ENCODE results near the gene BATF. TPM values are rescaled to one million over a fixed set of nuclear protein-coding genes. Genes with fewer than 3 reads are reported as not detected.
A peak's percentile ranks its signal among the peaks of the same experiment; 100 is the strongest.

BATF gene
- total RNA-seq, 2 experiments from 2014 or later = 41.3 to 41.6 TPM

DNA sequence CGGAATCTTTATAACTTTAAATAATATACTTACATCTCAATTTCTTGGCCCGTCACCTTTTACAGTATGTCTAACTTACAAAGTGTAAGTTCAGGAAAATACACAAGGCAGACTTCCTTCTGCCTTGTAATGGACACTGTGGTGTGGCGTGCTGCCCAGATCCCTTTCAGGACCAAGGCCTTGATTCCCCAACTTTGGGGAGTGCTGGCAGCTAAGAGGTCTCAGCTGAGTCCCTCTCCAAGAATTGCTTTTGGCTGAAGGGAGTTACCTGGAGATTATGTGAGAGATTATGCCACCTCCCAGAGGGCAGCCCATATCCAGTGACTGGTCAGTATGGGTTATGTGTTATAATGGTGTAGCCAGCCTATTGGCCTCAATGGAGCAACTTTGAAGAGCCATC lies 21.2 kb upstream of the BATF start:
- no peak overlapping the region for H3K27ac Mint-ChIP-seq
- CTCF ChIA-PET = interaction anchor here (2.3 to 2.4 kb wide), 2 partner anchors 13 kb away, joined by 8 to 15 read pairs; no protein-coding TSS in a partner anchor

GRCh38 chr14:75504411-75504810 lies 17.9 kb upstream of the BATF start:
- Mint-ChIP-seq H3K9me3 (ENCODE audit: insufficient read depth) (peaks cover 27% of the 10 kb centered on the region), H3K36me3 (ENCODE audit: low read depth) (no peaks in the 10 kb centered on the region), H3K27ac (no peak overlapping the region), H3K4me3 (no peak overlapping the region), H3K27me3 (ENCODE audit: low read depth) (no peaks in the 10 kb centered on the region), H3K4me1 (ENCODE audit: low read depth) (peaks cover 3% of the 10 kb centered on the region)
- ChIA-PET POLR2A (no interaction called here), CTCF (no interaction called here)
- DNase-seq (peak; percentile 2), ATAC-seq (no peak)

More for the DNA sequence above, 21.2 kb upstream of the BATF start:
- POLR2A ChIA-PET = no interaction called here
- H3K27me3 Mint-ChIP-seq (ENCODE audit: low read depth) = no peaks in the 10 kb centered on the region
- no peaks in the 10 kb centered on the region for H3K36me3 Mint-ChIP-seq (ENCODE audit: low read depth)
- ATAC-seq (no peak), DNase-seq (peak; percentile 18)
- peaks cover 32% of the 10 kb centered on the region for H3K4me1 Mint-ChIP-seq (ENCODE audit: low read depth)
- H3K4me3 Mint-ChIP-seq = no peak overlapping the region
- H3K9me3 Mint-ChIP-seq (ENCODE audit: insufficient read depth) = peaks cover 7% of the 10 kb centered on the region

GRCh38 chr14:75506930-75507329 lies 15.3 kb upstream of the BATF start:
- no peak overlapping the region for H3K4me3 Mint-ChIP-seq
- peaks cover 49% of the 10 kb centered on the region for H3K9me3 Mint-ChIP-seq (ENCODE audit: insufficient read depth)
- H3K4me1 Mint-ChIP-seq (ENCODE audit: low read depth) = no peaks in the 10 kb centered on the region
- DNase-seq (no peak), ATAC-seq (no peak)
- ChIA-PET POLR2A (no interaction called here), CTCF (interaction anchor here (0.8 to 3.6 kb wide), 6 partner anchors 8 to 71 kb away, joined by 3 to 10 read pairs (median 4); no protein-coding TSS in a partner anchor)
- H3K27me3 Mint-ChIP-seq (ENCODE audit: low read depth) = no peaks in the 10 kb centered on the region
- H3K36me3 Mint-ChIP-seq (ENCODE audit: low read depth) = peaks cover 9% of the 10 kb centered on the region
- no peak overlapping the region for H3K27ac Mint-ChIP-seq

GRCh38 chr14:75510547-75510946 lies 11.7 kb upstream of the BATF start:
- Mint-ChIP-seq H3K4me3 (no peak overlapping the region), H3K27ac (no peak overlapping the region), H3K27me3 (ENCODE audit: low read depth) (no peaks in the 10 kb centered on the region), H3K4me1 (ENCODE audit: low read depth) (peaks cover 19% of the 10 kb centered on the region), H3K9me3 (ENCODE audit: insufficient read depth) (peaks cover 45% of the 10 kb centered on the region), H3K36me3 (ENCODE audit: low read depth) (peaks cover 13% of the 10 kb centered on the region)
- CTCF ChIA-PET = no interaction called here
- no peak for ATAC-seq
- POLR2A ChIA-PET = no interaction called here
- DNase-seq = no peak

GRCh38 chr14:75511201-75511600 lies 11.1 kb upstream of the BATF start:
- Mint-ChIP-seq H3K36me3 (ENCODE audit: low read depth) (peaks cover 13% of the 10 kb centered on the region), H3K4me3 (no peak overlapping the region), H3K27me3 (ENCODE audit: low read depth) (no peaks in the 10 kb centered on the region), H3K4me1 (ENCODE audit: low read depth) (peaks cover 26% of the 10 kb centered on the region), H3K9me3 (ENCODE audit: insufficient read depth) (peaks cover 41% of the 10 kb centered on the region), H3K27ac (no peak overlapping the region)
- POLR2A ChIA-PET = no interaction called here
- ATAC-seq (no peak), DNase-seq (no peak)
- CTCF ChIA-PET = interaction anchor here (1.6 kb wide), 1 partner anchor 22 kb away, joined by 6 read pairs; no protein-coding TSS in a partner anchor

GRCh38 chr14:75513911-75514672 lies 8.2 kb upstream of the BATF start:
- DNase-seq (no peak), ATAC-seq (no peak)
- H3K9me3 Mint-ChIP-seq (ENCODE audit: insufficient read depth) = peaks cover 23% of the 10 kb centered on the region
- no peak overlapping the region for H3K4me3 Mint-ChIP-seq
- no peaks in the 10 kb centered on the region for H3K27me3 Mint-ChIP-seq (ENCODE audit: low read depth)
- POLR2A ChIA-PET = interaction anchor here (0.7 to 1.7 kb wide), 3 partner anchors 9 to 399 kb away, joined by 4 to 5 read pairs (median 5); no protein-coding TSS in a partner anchor
- CTCF ChIA-PET = interaction anchor here (0.8 to 2.7 kb wide), 11 partner anchors 9 to 143 kb away, joined by 3 to 10 read pairs (median 5); no protein-coding TSS in a partner anchor
- H3K4me1 Mint-ChIP-seq (ENCODE audit: low read depth) = peaks cover 34% of the 10 kb centered on the region
- H3K36me3 Mint-ChIP-seq (ENCODE audit: low read depth) = peaks cover 13% of the 10 kb centered on the region
- H3K27ac Mint-ChIP-seq = no peak overlapping the region

DNA sequence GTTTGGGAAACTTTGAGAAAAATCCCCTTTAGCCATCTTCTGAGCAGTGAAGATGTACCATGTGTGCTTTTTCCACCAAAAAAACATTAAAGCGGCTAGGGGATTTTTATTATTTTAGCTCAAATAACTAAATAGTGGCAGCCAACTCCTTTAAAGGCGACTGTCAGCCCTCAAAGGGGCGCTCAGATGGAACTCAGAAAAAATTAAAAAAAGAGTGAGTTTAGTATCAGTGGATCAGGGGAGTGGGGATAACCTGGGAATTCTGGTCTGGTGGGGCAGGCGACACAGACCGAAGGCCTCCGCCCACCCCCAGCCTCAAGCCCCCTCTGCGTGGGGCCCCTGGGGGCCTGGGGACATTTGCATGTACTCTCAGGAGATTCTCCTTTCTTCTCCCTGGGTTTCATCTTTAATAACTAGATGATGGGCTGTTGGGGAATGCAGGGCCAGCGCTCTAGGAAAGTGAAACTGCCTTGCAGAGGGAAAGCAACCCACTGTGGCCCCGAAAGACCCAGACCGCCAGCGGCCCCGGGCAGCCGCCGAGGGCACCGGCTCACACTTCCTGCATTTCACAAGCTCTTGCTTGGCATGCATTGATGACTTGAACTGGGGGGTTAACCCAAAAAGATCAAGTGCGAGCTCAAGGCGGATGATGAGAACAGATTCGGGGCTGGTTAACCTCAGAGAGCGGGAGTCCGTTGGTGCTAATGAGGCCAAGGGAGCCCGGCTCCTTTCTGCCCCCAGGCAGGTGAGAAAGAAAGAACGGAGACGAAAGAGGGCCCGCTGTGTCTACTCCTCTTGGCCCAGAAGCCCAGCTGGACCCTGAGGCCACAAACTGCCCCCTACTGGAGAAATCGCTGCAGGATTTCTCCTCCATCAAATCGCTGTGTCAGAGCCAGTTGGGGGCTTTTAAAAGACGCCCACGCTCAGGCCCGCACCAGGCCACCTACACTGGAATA lies 7.3 kb upstream of the BATF start:
- H3K9me3 Mint-ChIP-seq (ENCODE audit: insufficient read depth) = peaks cover 20% of the 10 kb centered on the region
- H3K27ac Mint-ChIP-seq = peak overlapping the region; percentile 95
- no peaks in the 10 kb centered on the region for H3K27me3 Mint-ChIP-seq (ENCODE audit: low read depth)
- ATAC-seq (peak; percentile 77), DNase-seq (peak; percentile 61)
- peaks cover 36% of the 10 kb centered on the region for H3K4me1 Mint-ChIP-seq (ENCODE audit: low read depth)
- POLR2A ChIA-PET = interaction anchor here (0.7 to 1.7 kb wide), 6 partner anchors 8 to 399 kb away, joined by 3 to 5 read pairs (median 4); no protein-coding TSS in a partner anchor
- CTCF ChIA-PET = interaction anchor here (0.8 to 2.7 kb wide), 21 partner anchors 8 to 205 kb away, joined by 3 to 20 read pairs (median 4); no protein-coding TSS in a partner anchor
- peaks cover 11% of the 10 kb centered on the region for H3K36me3 Mint-ChIP-seq (ENCODE audit: low read depth)
- H3K4me3 Mint-ChIP-seq = peak overlapping the region; percentile 79

- ChIA-PET CTCF (interaction anchor here (0.9 to 2.7 kb wide), 12 partner anchors 8 to 205 kb away, joined by 3 to 20 read pairs (median 4); no protein-coding TSS in a partner anchor), POLR2A (interaction anchor here (0.8 to 1.7 kb wide), 4 partner anchors 19 to 89 kb away, joined by 3 to 5 read pairs (median 4); no protein-coding TSS in a partner anchor)
- DNase-seq (no peak), ATAC-seq (no peak)
- Mint-ChIP-seq H3K9me3 (ENCODE audit: insufficient read depth) (peaks cover 14% of the 10 kb centered on the region), H3K36me3 (ENCODE audit: low read depth) (peaks cover 8% of the 10 kb centered on the region), H3K4me1 (ENCODE audit: low read depth) (peaks cover 40% of the 10 kb centered on the region), H3K4me3 (peak overlapping the region; percentile 79), H3K27me3 (ENCODE audit: low read depth) (no peaks in the 10 kb centered on the region), H3K27ac (peak overlapping the region; percentile 95)
Observed at GRCh38 chr14:75515629-75515996, 6.7 kb upstream of the BATF start.

DNA sequence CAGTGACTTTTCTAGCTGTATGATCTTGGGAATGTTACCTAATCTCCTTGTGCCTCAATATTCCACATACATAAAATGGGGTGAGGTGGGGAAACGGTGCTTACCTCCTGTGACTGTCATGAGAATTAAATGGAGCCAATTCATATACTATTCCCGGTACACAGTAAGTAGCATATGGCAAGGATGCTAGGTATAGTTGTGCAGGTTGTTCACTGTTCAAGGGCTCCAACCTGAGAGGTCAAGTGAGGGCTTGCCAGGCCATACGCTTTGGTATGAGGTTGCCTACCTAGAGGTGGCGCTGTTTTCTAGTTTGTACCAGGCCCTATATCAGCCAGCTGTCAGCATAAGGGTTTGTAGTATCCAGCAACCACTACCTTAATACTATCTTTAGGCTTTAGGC lies 3.6 kb upstream of the BATF start:
- ChIA-PET POLR2A (interaction anchor here (0.8 kb wide), 1 partner anchor 154 kb away, joined by 3 read pairs; no protein-coding TSS in a partner anchor), CTCF (interaction anchor here (0.5 to 6.3 kb wide), 17 partner anchors 8 to 146 kb away, joined by 3 to 58 read pairs (median 6); no protein-coding TSS in a partner anchor)
- Mint-ChIP-seq H3K27ac (no peak overlapping the region), H3K4me1 (ENCODE audit: low read depth) (peaks cover 60% of the 10 kb centered on the region), H3K9me3 (ENCODE audit: insufficient read depth) (no peaks in the 10 kb centered on the region), H3K4me3 (no peak overlapping the region), H3K27me3 (ENCODE audit: low read depth) (no peaks in the 10 kb centered on the region), H3K36me3 (ENCODE audit: low read depth) (peaks cover 5% of the 10 kb centered on the region)
- DNase-seq (peak; percentile 60), ATAC-seq (no peak)

- DNase-seq = no peak
- H3K27ac Mint-ChIP-seq = no peak overlapping the region
Observed at GRCh38 chr14:75519394-75519793, 2.9 kb upstream of the BATF start.

More at GRCh38 chr14:75519394-75519793, 2.9 kb upstream of the BATF start:
- H3K4me1 Mint-ChIP-seq (ENCODE audit: low read depth) = peaks cover 61% of the 10 kb centered on the region
- no peak overlapping the region for H3K4me3 Mint-ChIP-seq
- ATAC-seq = no peak
- no peaks in the 10 kb centered on the region for H3K9me3 Mint-ChIP-seq (ENCODE audit: insufficient read depth)
- ChIA-PET CTCF (interaction anchor here (1.2 to 6.3 kb wide), 14 partner anchors 8 to 135 kb away, joined by 3 to 58 read pairs (median 6); no protein-coding TSS in a partner anchor), POLR2A (interaction anchor here (0.8 kb wide), 1 partner anchor 153 kb away, joined by 3 read pairs; no protein-coding TSS in a partner anchor)
- peaks cover 13% of the 10 kb centered on the region for H3K36me3 Mint-ChIP-seq (ENCODE audit: low read depth)
- no peaks in the 10 kb centered on the region for H3K27me3 Mint-ChIP-seq (ENCODE audit: low read depth)

All from activated CD8-positive, alpha-beta T cell treated with anti-CD3 and anti-CD28 coated beads, Interleukin-2, amount 10 ng/mL, durations not matched to agents 7 days and 5 days (primary cell).